ENCODE data around the gene MTHFS.

MTHFS gene

GRCh38 chr15:79915776-79916501 lies 19.1 kb upstream of the MTHFS start:
- peak; percentile 22 for DNase-seq

GRCh38 chr15:79914728-79915127 lies 17.9 kb upstream of the MTHFS start:
- no peak for DNase-seq

GRCh38 chr15:79909556-79910335 lies 12.9 kb upstream of the MTHFS start:
- peak; percentile 46 for DNase-seq

- no peak for DNase-seq
These were observed 7.5 kb upstream of the MTHFS start for GRCh38 chr15:79904271-79904670.

GRCh38 chr15:79903626-79904025 lies 6.8 kb upstream of the MTHFS start:
- no peak for DNase-seq

- no peak for DNase-seq
These were observed 6.3 kb upstream of the MTHFS start for GRCh38 chr15:79903144-79903543.

GRCh38 chr15:79901958-79902357 lies 5.1 kb upstream of the MTHFS start:
- DNase-seq, result no peak

GRCh38 chr15:79900818-79901378 lies 4.1 kb upstream of the MTHFS start:
- peak; percentile 28 for DNase-seq

GRCh38 chr15:79900087-79900486 lies 3.3 kb upstream of the MTHFS start:
- DNase-seq, result peak; percentile 28

- peak; percentile 48 for DNase-seq
These were observed 2.0 kb upstream of the MTHFS start for GRCh38 chr15:79898786-79899185.

GRCh38 chr15:79898369-79898768 lies 1.6 kb upstream of the MTHFS start:
- DNase-seq, result no peak

GRCh38 chr15:79897701-79898113 lies 893 bp upstream of the MTHFS start:
- DNase-seq, result peak; percentile 45

- DNase-seq, result no peak
These were observed 515 bp upstream of the MTHFS start for GRCh38 chr15:79897380-79897678.

- no peak for DNase-seq
These were observed 632 bp downstream of the MTHFS start for GRCh38 chr15:79896131-79896633.

GRCh38 chr15:79887054-79887930 lies 9.5 kb downstream of the MTHFS start:
- no peak for DNase-seq

- no peak for DNase-seq
These were observed 10.7 kb downstream of the MTHFS start for GRCh38 chr15:79886124-79886523.

GRCh38 chr15:79884204-79884596 lies 12.6 kb downstream of the MTHFS start:
- no peak for DNase-seq

- DNase-seq, result no peak
These were observed 13.1 kb downstream of the MTHFS start for GRCh38 chr15:79883579-79884203.

- no peak for DNase-seq
These were observed 15.1 kb downstream of the MTHFS start for GRCh38 chr15:79881668-79882067.

GRCh38 chr15:79881254-79881653 lies 15.6 kb downstream of the MTHFS start:
- peak; percentile 81 for DNase-seq

- no peak for DNase-seq
These were observed 18.6 kb downstream of the MTHFS start for GRCh38 chr15:79878078-79878705.

GRCh38 chr15:79875213-79875612 lies 21.6 kb downstream of the MTHFS start:
- DNase-seq, result no peak

Data from hematopoietic multipotent progenitor cell treated with erythropoietin and hydrocortisone succinate and interleukin-3 and kit ligand, for 4 days (in vitro differentiated cells).